Measurements from ENCODE around the gene FGF22. TPM values are rescaled to one million over a fixed set of nuclear protein-coding genes. Genes with fewer than 3 reads are reported as not detected.

FGF22 gene
- total and polyA plus RNA-seq, 2 of the 13 experiments (the other 11 are each of a cell fraction or from before 2014, with no cell fraction given): 0.24 TPM; not detected in 1

GRCh38 chr19:680287-681028, 40.8 kb downstream of the FGF22 start:
- H3K4me3 ChIP-seq (replicated peaks in 1 of 3; ENCODE audit: insufficient read depth in 1 of 3, low read depth in 2 of 3, low read length in 3 of 3): peak overlapping the region; percentile 61 to 89 (median 63); a peak in 5 of 6 replicates
- ATAC-seq: peak; percentile 70
- intact Hi-C loops (cut with micrococcal nuclease; ENCODE audit: unreplicated experiment): no loop called here
- no peaks in the 10 kb centered on the region for H3K9me3 ChIP-seq (ENCODE audit: low read length)
- no peaks in the 10 kb centered on the region for H4K20me1 ChIP-seq (ENCODE audit: insufficient read depth, low read length)
- H3K9ac ChIP-seq (ENCODE audit: insufficient read depth, low read depth, low read length): peak overlapping the region; percentile 82
- H3K4me1 ChIP-seq (ENCODE audit: insufficient read depth, low read length): peaks cover 38% of the 10 kb centered on the region
- peaks cover 0 to 7% of the 10 kb centered on the region in 2 experiments; a peak in 1 of 5 replicates for H3K27me3 ChIP-seq (ENCODE audit: control insufficient read depth in 1 of 2, insufficient read depth in 2 of 2, low read length in 2 of 2)
- DNase-seq (ENCODE audit: low spot score): peak; percentile 93
- FAIRE-seq: peak; percentile 71
- H3K79me2 ChIP-seq (ENCODE audit: insufficient read depth, low read length): no peaks in the 10 kb centered on the region
- H3K27ac ChIP-seq (ENCODE audit: extremely low read length, insufficient read depth, low read length): peak overlapping the region; percentile 95
- H3K4me2 ChIP-seq (ENCODE audit: low read depth, low read length): peak overlapping the region; percentile 82
- 8% methylated on average over 13 of the region's 70 CpGs for WGBS (ENCODE audit: low lambda C conversion rate)
- in situ Hi-C loops (cut with HindIII; ENCODE audit: extremely low pct_ligation_motif_present, low pct_unique_long_range_greater_than_20kb): no loop called here
- BruUV-seq (replicated peaks): no TSS peak
- CTCF ChIA-PET (ENCODE audit: low intra/inter-chr PET ratio, low total read pairs): interaction anchor here (0.6 to 2.2 kb wide), 2 partner anchors 9 to 16 kb away, joined by 3 to 13 read pairs; no protein-coding TSS in a partner anchor
- no peaks in the 10 kb centered on the region for H3K36me3 ChIP-seq (replicated peaks in 1 of 2; ENCODE audit: control insufficient read depth in 1 of 2, insufficient read depth in 2 of 2, low read length in 2 of 2)
- POLR2A ChIA-PET: interaction anchor here (0.7 to 5.3 kb wide), 14 partner anchors 10 to 346 kb away, joined by 3 to 56 read pairs (median 6); partner anchors contain the start of genes CNN2, PALM and RNF126
- no peak overlapping the region for H2AFZ ChIP-seq (ENCODE audit: low read length)
- TF ChIP-seq ZNF512B (CRISPR knock-in tag; IDR thresholded peaks at IDR 0.05; ENCODE audit: borderline replicate concordance) (no peak), SKI (IDR thresholded peaks at IDR 0.05; ENCODE audit: partially characterized antibody) (peak; percentile 91), PHB2 (IDR thresholded peaks at IDR 0.05; ENCODE audit: partially characterized antibody) (no peak), PAWR (CRISPR knock-in tag; IDR thresholded peaks at IDR 0.05; ENCODE audit: borderline replicate concordance) (no peak), SOX5 (CRISPR knock-in tag; IDR thresholded peaks at IDR 0.05; ENCODE audit: borderline replicate concordance) (no peak), ZNF7 (CRISPR knock-in tag; IDR thresholded peaks at IDR 0.05) (no peak), PCBP1 (IDR thresholded peaks at IDR 0.05; ENCODE audit: borderline replicate concordance, low read depth, low read length) (no peak), ZNF619 (CRISPR knock-in tag; IDR thresholded peaks at IDR 0.05) (no peak), HOXA5 (CRISPR knock-in tag; IDR thresholded peaks at IDR 0.05) (no peak), ZUFSP (CRISPR knock-in tag; IDR thresholded peaks at IDR 0.05; ENCODE audit: borderline replicate concordance) (no peak), ZBTB38 (CRISPR knock-in tag; IDR thresholded peaks at IDR 0.05) (no peak; the same call in 1 of the 2 replicates), ZNF337 (CRISPR knock-in tag; IDR thresholded peaks at IDR 0.05; ENCODE audit: borderline replicate concordance, low read depth) (no peak), ATF7 (IDR thresholded peaks at IDR 0.05) (no peak), ATF7 (CRISPR knock-in tag; IDR thresholded peaks at IDR 0.05) (no peak), ZNF367 (CRISPR knock-in tag; IDR thresholded peaks at IDR 0.05; ENCODE audit: borderline replicate concordance) (no peak), SIN3B (IDR thresholded peaks at IDR 0.05; ENCODE audit: low read length) (no peak), SPEN (CRISPR knock-in tag; IDR thresholded peaks at IDR 0.05; ENCODE audit: low read depth) (0 out of 2 replicates have a peak, but pooled peaks have one; percentile 45), MXI1 (IDR thresholded peaks at IDR 0.05; ENCODE audit: borderline replicate concordance, low read depth, low read length) (peak; percentile 42; the same call in 1 of the 3 replicates), MTA1 (CRISPR knock-in tag; IDR thresholded peaks at IDR 0.05; ENCODE audit: borderline replicate concordance) (no peak), ZFP1 (CRISPR knock-in tag; IDR thresholded peaks at IDR 0.05) (no peak)
